Measurements from ENCODE around the gene BRIP1.

The BRIP1 gene

GRCh38 chr17:61726977-61727376, 136.4 kb downstream of the BRIP1 start:
- TF ChIP-seq EGR1 (IDR thresholded peaks at IDR 0.05): no peak
- TF ChIP-seq ZBTB7A (IDR thresholded peaks at IDR 0.05; ENCODE audit: low read depth): no peak
- no peak for TF ChIP-seq TCF12 (IDR thresholded peaks at IDR 0.05; ENCODE audit: low read depth)
- no peak for TF ChIP-seq CEBPB (IDR thresholded peaks at IDR 0.05)
- no peak for TF ChIP-seq TAF1 (IDR thresholded peaks at IDR 0.05; ENCODE audit: low read depth)
- TF ChIP-seq CREB1 (IDR thresholded peaks at IDR 0.05; ENCODE audit: low read depth): no peak
- no peak for TF ChIP-seq RAD21 (IDR thresholded peaks at IDR 0.05; ENCODE audit: low read depth)
- no peak for TF ChIP-seq FOXM1 (IDR thresholded peaks at IDR 0.05; ENCODE audit: borderline replicate concordance, low read depth)
- no peak for TF ChIP-seq YY1 (IDR thresholded peaks at IDR 0.05; ENCODE audit: low read depth)
- no peak for TF ChIP-seq TEAD4 (IDR thresholded peaks at IDR 0.05)
- TF ChIP-seq MAX (IDR thresholded peaks at IDR 0.05): no peak
- TF ChIP-seq, protein P1, sequence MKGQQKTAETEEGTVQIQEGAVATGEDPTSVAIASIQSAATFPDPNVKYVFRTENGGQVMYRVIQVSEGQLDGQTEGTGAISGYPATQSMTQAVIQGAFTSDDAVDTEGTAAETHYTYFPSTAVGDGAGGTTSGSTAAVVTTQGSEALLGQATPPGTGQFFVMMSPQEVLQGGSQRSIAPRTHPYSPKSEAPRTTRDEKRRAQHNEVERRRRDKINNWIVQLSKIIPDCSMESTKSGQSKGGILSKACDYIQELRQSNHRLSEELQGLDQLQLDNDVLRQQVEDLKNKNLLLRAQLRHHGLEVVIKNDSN (IDR thresholded peaks at IDR 0.05): no peak
- TF ChIP-seq EP300 (IDR thresholded peaks at IDR 0.05; ENCODE audit: borderline replicate concordance): no peak
- no peak for TF ChIP-seq NFIC (IDR thresholded peaks at IDR 0.05)
- TF ChIP-seq, protein P2, sequence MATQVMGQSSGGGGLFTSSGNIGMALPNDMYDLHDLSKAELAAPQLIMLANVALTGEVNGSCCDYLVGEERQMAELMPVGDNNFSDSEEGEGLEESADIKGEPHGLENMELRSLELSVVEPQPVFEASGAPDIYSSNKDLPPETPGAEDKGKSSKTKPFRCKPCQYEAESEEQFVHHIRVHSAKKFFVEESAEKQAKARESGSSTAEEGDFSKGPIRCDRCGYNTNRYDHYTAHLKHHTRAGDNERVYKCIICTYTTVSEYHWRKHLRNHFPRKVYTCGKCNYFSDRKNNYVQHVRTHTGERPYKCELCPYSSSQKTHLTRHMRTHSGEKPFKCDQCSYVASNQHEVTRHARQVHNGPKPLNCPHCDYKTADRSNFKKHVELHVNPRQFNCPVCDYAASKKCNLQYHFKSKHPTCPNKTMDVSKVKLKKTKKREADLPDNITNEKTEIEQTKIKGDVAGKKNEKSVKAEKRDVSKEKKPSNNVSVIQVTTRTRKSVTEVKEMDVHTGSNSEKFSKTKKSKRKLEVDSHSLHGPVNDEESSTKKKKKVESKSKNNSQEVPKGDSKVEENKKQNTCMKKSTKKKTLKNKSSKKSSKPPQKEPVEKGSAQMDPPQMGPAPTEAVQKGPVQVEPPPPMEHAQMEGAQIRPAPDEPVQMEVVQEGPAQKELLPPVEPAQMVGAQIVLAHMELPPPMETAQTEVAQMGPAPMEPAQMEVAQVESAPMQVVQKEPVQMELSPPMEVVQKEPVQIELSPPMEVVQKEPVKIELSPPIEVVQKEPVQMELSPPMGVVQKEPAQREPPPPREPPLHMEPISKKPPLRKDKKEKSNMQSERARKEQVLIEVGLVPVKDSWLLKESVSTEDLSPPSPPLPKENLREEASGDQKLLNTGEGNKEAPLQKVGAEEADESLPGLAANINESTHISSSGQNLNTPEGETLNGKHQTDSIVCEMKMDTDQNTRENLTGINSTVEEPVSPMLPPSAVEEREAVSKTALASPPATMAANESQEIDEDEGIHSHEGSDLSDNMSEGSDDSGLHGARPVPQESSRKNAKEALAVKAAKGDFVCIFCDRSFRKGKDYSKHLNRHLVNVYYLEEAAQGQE (IDR thresholded peaks at IDR 0.05; ENCODE audit: low read depth): no peak

DNA sequence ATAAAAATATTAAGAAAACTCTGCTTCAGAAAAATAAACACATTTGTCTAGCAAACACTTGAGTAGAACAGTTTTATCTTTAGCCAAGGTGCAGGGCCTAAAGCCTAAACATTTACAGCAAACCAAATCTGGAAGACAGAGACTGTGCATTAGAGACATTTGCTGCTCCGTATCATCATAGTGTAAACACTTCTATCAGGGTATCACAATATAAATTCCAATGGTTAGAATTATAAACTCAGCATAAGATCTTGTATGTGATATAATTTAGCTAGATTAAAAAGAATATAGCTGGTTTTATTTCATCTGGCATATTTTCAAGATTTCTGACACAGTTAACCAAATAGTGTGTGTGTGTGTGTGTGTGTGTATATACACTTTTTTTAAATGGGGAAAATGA, 138.6 kb downstream of the BRIP1 start:
- TF ChIP-seq NFIC (IDR thresholded peaks at IDR 0.05) (no peak), FOXM1 (IDR thresholded peaks at IDR 0.05; ENCODE audit: borderline replicate concordance, low read depth) (no peak), CREB1 (IDR thresholded peaks at IDR 0.05; ENCODE audit: low read depth) (no peak), YY1 (IDR thresholded peaks at IDR 0.05; ENCODE audit: low read depth) (no peak), RAD21 (IDR thresholded peaks at IDR 0.05; ENCODE audit: low read depth) (no peak), CEBPB (IDR thresholded peaks at IDR 0.05) (no peak), TAF1 (IDR thresholded peaks at IDR 0.05; ENCODE audit: low read depth) (no peak), TCF12 (IDR thresholded peaks at IDR 0.05; ENCODE audit: low read depth) (no peak)
- TF ChIP-seq, protein P1 (IDR thresholded peaks at IDR 0.05): no peak

DNA sequence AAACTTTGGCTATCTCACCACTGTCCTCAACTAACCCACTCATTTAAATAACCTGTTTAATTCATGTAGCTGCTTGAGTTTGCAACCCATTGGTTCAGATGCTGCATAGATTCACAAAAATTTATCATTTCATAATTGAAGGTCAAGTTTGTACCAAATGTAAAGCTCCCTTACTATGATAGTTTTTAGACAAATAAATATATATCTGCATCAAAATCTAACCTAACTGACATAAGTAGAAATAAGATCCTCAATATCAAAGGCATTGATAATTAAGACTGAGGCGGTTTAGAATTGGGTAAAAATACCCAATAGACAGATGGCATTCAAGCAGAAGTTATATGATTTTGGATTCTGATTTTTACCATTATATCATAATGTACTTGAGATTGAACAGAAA, 139.4 kb downstream of the BRIP1 start:
- TF ChIP-seq EP300 (IDR thresholded peaks at IDR 0.05; ENCODE audit: borderline replicate concordance): no peak
- TF ChIP-seq TCF12 (IDR thresholded peaks at IDR 0.05; ENCODE audit: low read depth): no peak
- TF ChIP-seq TEAD4 (IDR thresholded peaks at IDR 0.05): no peak
- TF ChIP-seq, protein P2 (IDR thresholded peaks at IDR 0.05; ENCODE audit: low read depth): no peak
- no peak for TF ChIP-seq FOXM1 (IDR thresholded peaks at IDR 0.05; ENCODE audit: borderline replicate concordance, low read depth)
- no peak for TF ChIP-seq NFIC (IDR thresholded peaks at IDR 0.05)
- TF ChIP-seq EGR1 (IDR thresholded peaks at IDR 0.05): no peak
- TF ChIP-seq MAX (IDR thresholded peaks at IDR 0.05): no peak
- no peak for TF ChIP-seq CEBPB (IDR thresholded peaks at IDR 0.05)
- TF ChIP-seq CREB1 (IDR thresholded peaks at IDR 0.05; ENCODE audit: low read depth): no peak
- no peak for TF ChIP-seq TAF1 (IDR thresholded peaks at IDR 0.05; ENCODE audit: low read depth)
- TF ChIP-seq, protein P1 (IDR thresholded peaks at IDR 0.05): no peak
- no peak for TF ChIP-seq ZBTB7A (IDR thresholded peaks at IDR 0.05; ENCODE audit: low read depth)
- TF ChIP-seq YY1 (IDR thresholded peaks at IDR 0.05; ENCODE audit: low read depth): no peak

DNA sequence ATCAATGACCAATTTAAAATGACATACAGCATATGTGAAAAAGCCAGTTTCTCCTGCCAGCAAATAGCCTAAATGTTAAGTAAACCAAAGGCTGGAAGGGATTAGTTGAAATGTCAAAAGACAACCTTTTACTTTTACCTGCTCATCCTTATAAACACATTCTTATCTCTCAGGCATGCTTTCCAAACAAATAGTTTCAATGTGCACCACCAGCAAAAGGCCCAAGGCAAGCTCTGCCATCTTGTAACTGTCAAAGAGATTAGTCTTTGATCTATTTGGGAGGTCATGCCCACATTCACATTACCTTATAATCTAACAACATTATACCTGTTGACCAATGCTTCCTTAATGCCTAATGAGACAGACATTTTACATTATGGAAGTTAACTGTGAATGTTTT, 140.1 kb downstream of the BRIP1 start:
- no peak for TF ChIP-seq TCF12 (IDR thresholded peaks at IDR 0.05; ENCODE audit: low read depth)
- TF ChIP-seq TEAD4 (IDR thresholded peaks at IDR 0.05): no peak
- TF ChIP-seq YY1 (IDR thresholded peaks at IDR 0.05; ENCODE audit: low read depth): no peak
- no peak for TF ChIP-seq CEBPB (IDR thresholded peaks at IDR 0.05)
- TF ChIP-seq, protein P2 (IDR thresholded peaks at IDR 0.05; ENCODE audit: low read depth): no peak
- TF ChIP-seq EGR1 (IDR thresholded peaks at IDR 0.05): no peak
- no peak for TF ChIP-seq NFIC (IDR thresholded peaks at IDR 0.05)
- no peak for TF ChIP-seq ZBTB7A (IDR thresholded peaks at IDR 0.05; ENCODE audit: low read depth)
- TF ChIP-seq EP300 (IDR thresholded peaks at IDR 0.05; ENCODE audit: borderline replicate concordance): no peak
- no peak for TF ChIP-seq FOXM1 (IDR thresholded peaks at IDR 0.05; ENCODE audit: borderline replicate concordance, low read depth)
- TF ChIP-seq CREB1 (IDR thresholded peaks at IDR 0.05; ENCODE audit: low read depth): no peak
- no peak for TF ChIP-seq TAF1 (IDR thresholded peaks at IDR 0.05; ENCODE audit: low read depth)
- TF ChIP-seq, protein P1 (IDR thresholded peaks at IDR 0.05): no peak
- TF ChIP-seq MAX (IDR thresholded peaks at IDR 0.05): no peak
- no peak for TF ChIP-seq RAD21 (IDR thresholded peaks at IDR 0.05; ENCODE audit: low read depth)
